ENCODE measurements around the gene CDH22. TPM values are rescaled to one million over a fixed set of nuclear protein-coding genes. Genes with fewer than 3 reads are reported as not detected.

Gene CDH22
- total and polyA plus RNA-seq, 7 donors: 0.11 to 1.4 (median 0.53) TPM

GRCh38 chr20:46349742-46350056, 41.4 kb upstream of the CDH22 start:
- Histone ChIP-seq H3K9me3 (no peaks in the 10 kb centered on the region), H3K4me1 (no peaks in the 10 kb centered on the region), H3K27me3 (ENCODE audit: insufficient read depth in 3 of 3, low read length in 2 of 3) (no peaks in the 10 kb centered on the region), H3K4me3 (no peak overlapping the region), H3K27ac (no peak overlapping the region), H3K36me3 (ENCODE audit: insufficient read depth in 1 of 2, low read depth in 1 of 2) (peaks cover 0 to 54% of the 10 kb centered on the region in 2 donors)
- intact Hi-C loops (cut with DNase I): loop anchor here (1.0 to 5.0 kb wide), 5 partner anchors 41 to 327 kb away; partner anchors contain the start of gene CDH22 (in 1 of the 2)
- DNase-seq (no peak), ATAC-seq (no peak)
- 69 to 90% (median 70%) methylated on average over 4 of the region's 4 CpGs for WGBS, 3 donors
- TF ChIP-seq CTCF (IDR thresholded peaks at IDR 0.05): no peak

- Histone ChIP-seq H3K36me3 (ENCODE audit: insufficient read depth in 1 of 2, low read depth in 1 of 2) (peaks cover 0 to 49% of the 10 kb centered on the region in 2 donors), H3K4me1 (no peaks in the 10 kb centered on the region), H3K9me3 (no peaks in the 10 kb centered on the region), H3K27me3 (ENCODE audit: insufficient read depth in 3 of 3, low read length in 2 of 3) (no peaks in the 10 kb centered on the region), H3K27ac (no peak overlapping the region), H3K4me3 (no peak overlapping the region)
- TF ChIP-seq CTCF (IDR thresholded peaks at IDR 0.05): peak; percentile 85
- intact Hi-C loops (cut with DNase I): loop anchor here (1.0 to 5.0 kb wide), 4 partner anchors 40 to 327 kb away; partner anchors contain the start of gene CDH22 (in 1 of the 2)
- 33 to 40% (median 34%) methylated on average over 12 of the region's 12 CpGs for WGBS, 3 donors
- peak; percentile 62 to 85 (median 80) for ATAC-seq
- DNase-seq: peak; percentile 66 to 79
These were observed 40.9 kb upstream of the CDH22 start for GRCh38 chr20:46349035-46349741.

- DNase-seq (no peak), ATAC-seq (peak in 1 of 4 donors; percentile 3)
- Histone ChIP-seq H3K4me1 (peaks cover 3% of the 10 kb centered on the region), H3K4me3 (no peak overlapping the region), H3K36me3 (ENCODE audit: insufficient read depth in 1 of 2, low read depth in 1 of 2) (peaks cover 0 to 40% of the 10 kb centered on the region in 2 donors), H3K9me3 (no peaks in the 10 kb centered on the region), H3K27me3 (ENCODE audit: insufficient read depth in 3 of 3, low read length in 2 of 3) (no peaks in the 10 kb centered on the region), H3K27ac (no peak overlapping the region)
- no peak for TF ChIP-seq CTCF (IDR thresholded peaks at IDR 0.05)
- intact Hi-C loops (cut with DNase I): loop anchor here (2.0 to 5.0 kb wide), 3 partner anchors 39 to 326 kb away; partner anchors contain the start of gene CDH22 (in 1 of the 2)
- WGBS, 3 donors: 61 to 63% (median 62%) methylated on average over 24 to 25 of the region's 25 CpGs
These were observed 39.8 kb upstream of the CDH22 start for GRCh38 chr20:46347841-46348803.

GRCh38 chr20:46346770-46347169, 38.5 kb upstream of the CDH22 start:
- 80 to 84% (median 83%) methylated on average over 8 of the region's 8 CpGs for WGBS, 3 donors
- no peak for DNase-seq

More at GRCh38 chr20:46346770-46347169, 38.5 kb upstream of the CDH22 start:
- no peak overlapping the region for H3K27ac ChIP-seq
- TF ChIP-seq CTCF (IDR thresholded peaks at IDR 0.05): no peak
- H3K27me3 ChIP-seq (ENCODE audit: insufficient read depth in 3 of 3, low read length in 2 of 3): peaks cover 0 to 3% (median 0%) of the 10 kb centered on the region in 3 donors
- H3K4me1 ChIP-seq: peaks cover 9% of the 10 kb centered on the region
- intact Hi-C loops (cut with DNase I): loop anchor here (5.0 kb wide), 2 partner anchors 214 to 324 kb away; no protein-coding TSS in a partner anchor
- no peak for ATAC-seq
- no peaks in the 10 kb centered on the region for H3K9me3 ChIP-seq
- no peak overlapping the region for H3K4me3 ChIP-seq
- H3K36me3 ChIP-seq (ENCODE audit: insufficient read depth in 1 of 2, low read depth in 1 of 2): peaks cover 0 to 31% of the 10 kb centered on the region in 2 donors

Measured in psoas muscle (tissue), 8 donors.